ENCODE results near the gene ARL6IP4. TPM values are rescaled to one million over a fixed set of nuclear protein-coding genes. Genes with fewer than 3 reads are reported as not detected.

Gene ARL6IP4
- polyA plus RNA-seq, 10 donors = 112 to 190 (median 145) TPM

DNA sequence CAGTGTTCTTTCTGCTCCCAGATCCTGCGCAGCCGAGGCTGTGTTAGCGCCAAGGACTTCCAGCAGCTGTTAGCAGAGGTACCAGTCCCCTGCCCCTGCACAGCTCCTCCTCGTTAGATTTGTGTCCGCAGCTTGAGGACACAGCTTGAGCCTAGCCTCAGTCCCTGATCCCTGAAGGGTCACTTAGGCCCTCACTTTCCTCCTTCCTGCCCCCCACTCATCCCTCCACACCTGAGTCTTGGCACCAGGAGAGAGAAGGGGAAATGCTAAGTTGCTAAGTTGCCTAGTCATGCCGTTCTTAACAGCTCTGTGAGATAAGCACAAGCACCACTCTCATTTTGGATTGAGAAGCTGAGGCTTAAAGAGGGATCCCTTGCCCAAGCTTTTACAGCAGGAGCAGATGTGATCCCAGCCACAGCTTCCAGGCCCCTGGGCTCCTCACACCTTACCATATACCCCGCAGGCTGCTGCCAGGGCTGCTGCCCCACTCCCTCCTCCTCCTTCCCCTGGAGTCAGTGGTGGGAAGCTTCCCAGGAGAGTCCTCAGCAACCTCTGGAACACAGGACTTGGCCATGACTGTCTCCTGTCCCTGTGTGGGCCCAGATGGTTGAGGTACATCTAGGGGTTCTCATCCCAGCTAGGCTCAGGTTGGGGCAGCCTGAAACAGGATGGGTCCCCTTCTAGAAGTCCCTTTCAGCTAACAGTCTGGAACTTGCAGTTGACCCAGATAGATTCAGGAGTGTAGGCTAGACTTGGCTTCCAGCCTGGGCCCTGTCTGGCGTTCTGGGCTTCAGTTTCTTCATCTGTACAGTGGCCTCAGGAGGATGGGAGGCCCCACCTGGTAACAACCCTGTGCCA, 4.5 kb upstream of the ARL6IP4 start:
- no peak for DNase-seq

DNA sequence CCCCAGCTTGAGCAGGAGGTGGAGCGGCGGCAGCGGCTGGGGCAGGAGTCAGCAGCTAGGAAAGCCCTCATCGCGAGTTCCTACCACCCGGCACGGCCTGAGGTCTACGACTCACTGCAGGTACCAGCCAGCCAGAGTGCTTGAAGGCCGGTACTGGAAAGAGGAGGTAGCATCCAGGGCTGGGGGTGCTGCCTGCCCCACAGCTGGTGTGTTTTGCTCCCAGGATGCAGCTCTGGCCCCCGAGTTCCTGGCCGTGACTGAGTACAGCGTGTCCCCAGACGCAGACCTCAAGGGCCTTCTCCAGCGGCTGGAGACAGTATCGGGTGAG, 3.9 kb upstream of the ARL6IP4 start:
- no peak for DNase-seq

GRCh38 chr12:122977153-122977552, 3.3 kb upstream of the ARL6IP4 start:
- no peak for DNase-seq

GRCh38 chr12:122977655-122978392, 2.7 kb upstream of the ARL6IP4 start:
- no peak for DNase-seq

- no peak for DNase-seq
These were observed 1.9 kb upstream of the ARL6IP4 start for GRCh38 chr12:122978507-122978955.

DNA sequence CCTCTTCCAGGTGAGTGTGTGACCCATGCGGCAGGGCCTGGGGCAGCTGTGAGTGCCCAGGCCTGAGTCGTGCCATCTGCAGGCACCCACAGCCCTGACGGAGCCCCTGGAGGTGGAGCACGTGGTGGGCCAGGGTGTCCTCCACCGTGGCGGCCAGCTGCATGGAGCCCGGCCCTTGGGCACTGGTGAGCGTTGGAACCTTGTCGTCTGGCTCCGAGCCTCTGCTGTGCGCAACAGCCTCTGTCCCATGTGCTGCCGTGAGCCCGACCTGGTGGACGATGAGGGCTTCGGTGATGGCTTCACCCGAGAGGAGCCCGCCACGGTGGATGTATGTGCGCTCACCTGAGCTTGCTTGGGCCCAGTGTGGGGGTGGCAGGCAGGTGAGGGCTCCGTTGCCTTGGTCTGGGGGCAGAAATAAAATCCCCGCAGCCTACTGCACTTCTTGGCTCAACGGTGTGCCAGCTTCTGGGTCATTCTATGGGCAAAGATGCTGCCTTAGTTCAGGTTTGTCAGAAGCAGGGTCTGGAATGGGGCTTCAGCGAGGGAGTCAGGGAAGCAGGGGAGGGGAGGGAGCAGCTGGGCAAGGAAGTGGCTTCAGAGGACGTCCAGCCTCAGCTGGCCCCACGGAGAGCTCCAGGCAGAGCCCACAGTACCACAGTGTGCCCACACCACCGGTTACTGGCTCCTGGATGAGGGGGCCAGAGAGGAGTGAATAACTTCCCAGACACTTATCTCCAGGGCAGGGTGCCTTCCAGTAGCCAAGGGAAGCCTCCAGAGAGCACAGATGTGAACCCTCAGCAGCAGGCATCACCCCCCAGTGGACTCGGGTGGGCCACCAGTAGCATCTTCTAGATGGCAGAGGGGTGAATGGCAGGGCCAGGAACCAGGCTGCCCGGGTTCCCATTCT, 1.2 kb upstream of the ARL6IP4 start:
- DNase-seq = no peak

GRCh38 chr12:122979908-122980182, 636 bp upstream of the ARL6IP4 start:
- no peak for DNase-seq

GRCh38 chr12:122981036-122981471, 573 bp downstream of the ARL6IP4 start:
- DNase-seq = no peak

GRCh38 chr12:122981587-122982476, 1.4 kb downstream of the ARL6IP4 start:
- DNase-seq = no peak

- no peak for DNase-seq
These were observed 2.0 kb downstream of the ARL6IP4 start for GRCh38 chr12:122982477-122982815.

DNA sequence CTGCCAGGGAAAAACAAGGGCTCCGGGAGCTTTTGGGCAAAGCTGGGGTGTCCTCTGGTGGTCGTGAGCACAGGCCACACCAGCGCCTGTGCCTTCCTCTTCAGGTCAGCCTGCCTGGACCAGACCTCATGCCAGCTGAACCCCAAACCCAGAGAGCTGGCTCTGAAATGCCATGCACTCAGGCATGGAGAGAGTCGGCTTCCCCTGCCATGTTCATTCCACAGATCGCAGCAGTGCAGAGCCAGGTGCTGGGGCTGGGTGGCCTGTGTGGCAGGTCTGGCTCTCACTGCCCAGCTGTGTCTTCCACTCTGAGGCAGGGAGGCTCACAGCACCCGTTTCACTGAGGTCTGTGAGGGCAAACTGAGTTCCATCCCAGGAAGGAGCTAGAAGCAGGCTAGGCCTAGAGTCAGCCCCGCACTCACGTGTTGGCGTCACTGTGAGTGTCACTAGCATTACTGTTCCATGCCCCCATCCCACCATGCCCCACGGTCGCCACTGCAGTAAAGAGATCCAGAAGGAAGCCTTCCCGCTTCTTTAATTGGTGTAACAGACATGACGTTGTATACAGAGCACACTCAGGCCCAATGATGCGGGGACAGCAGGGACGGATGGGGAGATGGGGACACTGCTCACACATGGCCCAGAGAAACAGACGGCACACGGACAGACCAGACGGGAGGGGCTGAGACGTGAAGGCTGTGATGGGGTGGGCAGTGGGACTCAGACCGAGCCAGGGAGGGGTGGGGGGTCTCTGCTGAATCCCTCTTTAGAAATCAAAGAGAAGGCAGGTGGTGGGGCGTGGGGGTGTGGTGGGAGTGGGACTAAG, 2.7 kb downstream of the ARL6IP4 start:
- no peak for DNase-seq

DNA sequence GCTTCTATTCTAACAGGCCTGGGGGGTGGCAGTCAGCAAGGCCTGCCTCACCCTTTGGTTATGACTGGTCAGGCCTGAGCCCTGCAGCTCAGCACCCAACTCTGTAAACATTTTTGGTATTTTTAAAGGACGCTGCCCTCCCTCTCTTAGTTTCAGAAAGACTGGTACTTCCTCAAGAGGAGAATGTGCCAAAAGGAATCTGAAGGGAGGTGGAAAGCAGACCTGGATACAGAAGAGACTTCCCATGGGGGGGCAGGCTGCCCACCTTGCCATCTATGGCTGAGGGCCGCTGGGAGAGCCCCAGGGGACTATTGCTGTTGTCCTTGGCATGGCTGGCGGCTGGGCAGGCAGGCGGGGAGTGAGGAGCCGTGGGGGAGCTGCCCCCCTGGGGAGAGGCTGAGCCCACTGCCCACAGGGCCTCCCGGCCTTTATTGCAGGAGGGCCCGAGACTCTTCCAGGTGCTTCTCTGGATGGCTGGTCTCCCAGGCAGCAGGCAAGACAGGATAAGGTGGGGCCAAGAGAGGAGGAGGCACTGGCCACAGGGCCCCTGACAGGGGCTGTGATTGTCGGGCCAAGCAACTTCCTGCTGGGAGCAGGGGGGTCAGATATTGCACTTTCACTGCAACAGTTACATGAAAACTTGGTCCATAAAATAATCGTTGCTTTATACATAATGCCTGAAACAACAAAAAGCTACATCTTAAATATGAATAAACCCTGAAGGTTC, 3.5 kb downstream of the ARL6IP4 start:
- DNase-seq = peak in 1 of 3 donors; percentile 56

DNA sequence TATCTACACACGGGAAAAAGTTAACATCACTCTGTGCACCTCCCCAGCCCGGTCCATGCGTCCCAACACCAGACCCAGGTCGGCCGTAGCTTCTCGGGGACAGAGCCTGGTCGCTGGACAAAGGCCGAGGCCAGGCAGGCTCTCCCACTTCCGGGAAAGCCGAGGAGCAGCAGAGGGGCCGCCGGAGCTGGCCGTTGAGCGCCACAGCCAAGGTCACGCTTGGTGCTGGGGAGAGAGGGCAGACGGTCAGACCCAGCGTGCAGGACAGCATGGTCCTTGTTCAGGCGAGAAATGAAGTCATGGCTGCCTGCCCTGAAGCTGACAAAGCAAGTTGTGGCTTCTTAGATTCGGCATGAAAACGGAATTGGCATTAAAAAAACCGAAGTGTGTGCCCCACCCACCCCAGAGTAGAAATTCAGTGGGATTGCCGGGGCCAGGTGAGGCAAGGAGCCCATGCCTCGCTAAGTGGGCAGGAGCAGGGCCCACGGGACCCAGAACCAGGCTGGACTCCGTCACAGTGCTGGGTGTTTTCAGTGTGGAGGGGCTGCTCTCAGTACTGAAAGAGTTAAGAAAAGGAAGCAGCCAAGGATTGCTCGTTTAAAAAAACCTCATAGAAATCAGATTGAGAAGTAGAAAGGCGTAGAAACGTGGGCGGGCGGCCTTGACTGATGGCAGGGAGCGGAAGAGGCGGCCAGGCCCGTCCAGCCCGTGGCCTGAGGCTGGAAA, 4.3 kb downstream of the ARL6IP4 start:
- peak in 1 of 3 donors; percentile 66 for DNase-seq

DNA sequence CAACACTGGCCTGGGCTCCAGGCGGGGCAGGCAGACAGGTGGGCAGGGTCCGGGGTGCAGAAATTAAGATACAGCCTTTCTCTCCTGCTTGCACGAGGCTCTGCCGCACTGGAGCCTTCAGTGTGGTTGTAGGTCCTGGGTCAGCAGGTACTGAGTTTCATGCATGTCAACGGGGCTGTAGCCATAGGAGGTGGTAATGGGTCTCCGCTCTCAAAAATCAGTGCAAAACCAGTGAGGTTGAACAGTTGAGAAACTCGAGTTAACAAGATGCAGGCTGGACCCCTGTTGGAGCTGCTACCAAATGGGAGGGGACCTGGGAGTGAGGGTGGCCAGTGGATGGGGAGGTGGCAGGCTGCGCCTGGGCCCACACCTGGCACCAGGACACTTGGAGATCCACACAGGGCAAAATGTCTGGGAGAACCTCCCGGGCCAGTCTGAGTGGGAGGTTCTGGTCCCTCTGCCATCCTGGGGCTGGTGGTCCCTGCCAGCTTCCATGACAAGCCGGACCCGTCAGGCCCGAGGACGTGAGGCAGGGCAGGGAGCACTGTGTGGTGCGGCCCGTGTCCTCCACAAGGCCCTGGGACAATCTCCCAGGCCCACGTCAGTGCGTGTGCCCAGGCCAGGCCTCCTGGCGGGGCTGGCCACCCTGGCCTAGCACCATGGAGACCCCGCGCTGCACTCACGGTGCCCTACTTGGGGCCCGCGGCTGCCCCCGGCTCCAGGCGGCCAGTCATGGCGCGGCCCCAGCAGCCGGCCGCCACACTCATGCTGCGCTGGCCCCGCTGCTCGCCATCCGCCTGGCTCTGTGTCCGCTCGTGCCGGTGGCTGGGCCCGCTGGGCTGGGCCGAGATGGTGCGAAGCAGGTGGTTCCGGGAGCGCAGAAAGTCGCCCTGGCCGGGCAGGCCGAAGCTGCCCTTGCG, 5.1 kb downstream of the ARL6IP4 start:
- DNase-seq = no peak

DNA sequence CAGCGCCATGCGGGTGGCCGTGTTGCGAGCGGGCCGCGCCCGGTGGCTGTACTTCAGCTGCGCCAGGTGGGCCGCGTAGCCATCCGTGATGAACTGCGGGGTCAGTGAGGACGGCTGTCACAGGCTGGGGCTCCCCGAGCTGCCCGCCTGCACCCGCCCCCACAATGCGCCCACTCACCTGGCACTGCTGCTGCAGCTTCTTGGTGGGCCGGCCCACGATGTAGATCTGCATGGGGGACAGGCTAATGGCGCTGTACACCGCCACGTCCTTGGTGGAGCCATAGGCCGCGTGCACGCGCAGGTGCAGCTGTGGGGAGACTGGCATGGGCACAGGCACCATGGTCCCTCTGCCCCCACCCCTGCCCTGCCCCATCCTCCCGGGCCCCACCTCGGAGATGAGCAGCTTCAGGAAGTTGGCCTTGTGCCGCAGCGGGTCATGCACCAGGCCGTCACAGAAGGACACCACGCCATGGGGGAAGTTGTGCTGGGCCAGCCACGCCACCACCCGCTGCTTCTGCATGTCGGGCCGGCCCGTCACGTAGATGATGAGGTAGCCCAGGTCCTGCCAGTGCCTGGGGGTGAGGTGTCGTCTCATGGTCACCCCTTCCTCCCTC, 5.9 kb downstream of the ARL6IP4 start:
- no peak for DNase-seq

- DNase-seq = no peak
These were observed 6.8 kb downstream of the ARL6IP4 start for GRCh38 chr12:122987086-122987951.
